SH-SY5Y (cell line): ENCODE measurements around the gene INF2.

Experiments
- GATA2 ChIP-seq: IDR thresholded peaks from 2 replicates; pipeline ENCODE4 v1.6.1; 2011; ENCODE audit warnings: mild to moderate bottlenecking, low read depth, low read length
- GATA3 ChIP-seq: IDR thresholded peaks from 2 replicates; pipeline ENCODE4 v1.6.1; 2011; ENCODE audit warnings: low read depth, mild to moderate bottlenecking, low read length, moderate library complexity

INF2 gene

DNA sequence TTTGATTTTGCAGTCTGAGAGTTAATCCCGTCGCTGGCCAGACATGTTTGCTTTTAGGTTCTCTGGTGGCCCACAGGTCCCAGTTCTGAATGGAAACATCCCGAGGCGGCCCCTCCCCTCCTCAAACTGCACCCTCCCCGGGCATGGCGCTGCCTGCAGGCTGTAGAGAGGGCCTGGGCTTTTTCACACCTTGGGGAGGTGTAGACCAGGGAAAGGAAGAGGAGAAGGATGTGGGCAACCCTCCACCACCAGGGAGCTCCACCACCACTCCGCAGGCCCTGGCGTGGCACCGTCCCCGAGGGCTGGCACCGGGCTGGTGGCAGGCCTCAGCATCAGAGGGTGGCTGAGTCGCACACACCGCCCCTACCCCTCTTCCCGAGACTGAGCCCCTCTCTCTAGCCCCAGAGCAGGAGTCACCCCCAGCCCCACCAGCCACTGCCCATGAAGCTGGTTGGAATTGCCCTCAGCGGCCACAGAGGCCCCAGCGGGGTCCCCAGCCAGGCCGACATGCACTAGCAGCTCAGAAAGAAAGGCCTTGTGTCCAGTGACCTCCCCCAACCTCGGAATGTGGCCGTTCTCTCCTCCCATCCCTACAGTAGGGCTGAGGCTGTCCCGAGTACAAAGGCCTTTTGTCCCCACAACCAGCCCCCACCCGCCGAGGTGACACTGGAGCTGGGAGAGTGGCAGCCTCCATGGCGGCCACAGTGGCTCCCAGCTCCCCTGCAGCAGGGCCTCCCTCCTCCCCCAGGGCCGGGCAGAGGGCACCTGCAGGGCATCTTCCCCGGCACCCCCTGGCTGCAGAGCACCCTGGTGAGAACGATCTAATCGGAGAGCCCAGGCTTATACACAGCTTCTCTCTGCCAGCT, 23.5 kb upstream of the INF2 start:
- no peak for TF ChIP-seq GATA2
- no peak for TF ChIP-seq GATA3

DNA sequence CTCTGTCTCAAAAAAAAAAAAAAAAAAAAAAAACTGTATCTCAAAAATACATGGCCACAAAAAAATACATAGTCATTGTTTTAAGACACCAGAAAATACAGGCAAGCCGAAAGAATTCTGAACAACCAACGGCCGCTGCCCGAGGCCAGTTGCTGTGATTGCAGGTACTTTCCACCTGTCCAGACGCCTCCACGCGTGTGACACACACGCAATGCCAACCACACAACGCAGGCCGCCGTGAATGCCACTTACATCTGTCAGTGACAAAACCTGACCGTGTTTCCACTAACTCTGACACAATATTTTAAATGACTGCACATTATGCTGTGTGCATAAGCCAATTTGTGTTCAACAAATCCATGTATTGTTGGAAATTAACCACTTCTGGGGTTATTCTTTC, 22.4 kb upstream of the INF2 start:
- no peak for TF ChIP-seq GATA3
- no peak for TF ChIP-seq GATA2

DNA sequence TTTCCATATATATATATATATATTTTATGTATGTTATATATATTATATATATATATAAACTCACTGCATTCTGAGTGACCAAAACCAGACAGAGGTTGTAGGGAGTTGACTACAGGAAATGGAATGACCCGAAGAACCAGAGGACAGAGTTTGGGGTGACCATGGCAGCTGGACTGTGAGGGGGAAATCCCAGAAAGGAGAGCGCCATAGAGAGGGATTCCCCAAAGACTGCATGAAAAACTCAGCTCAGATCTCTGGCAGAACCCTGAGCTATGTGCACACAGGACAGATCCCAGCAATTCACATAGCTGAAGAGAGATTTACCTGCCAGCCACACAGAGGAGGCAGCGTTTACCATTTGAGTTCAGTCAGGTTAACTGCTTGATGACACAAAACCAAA, 19.7 kb upstream of the INF2 start:
- TF ChIP-seq GATA3 = no peak

DNA sequence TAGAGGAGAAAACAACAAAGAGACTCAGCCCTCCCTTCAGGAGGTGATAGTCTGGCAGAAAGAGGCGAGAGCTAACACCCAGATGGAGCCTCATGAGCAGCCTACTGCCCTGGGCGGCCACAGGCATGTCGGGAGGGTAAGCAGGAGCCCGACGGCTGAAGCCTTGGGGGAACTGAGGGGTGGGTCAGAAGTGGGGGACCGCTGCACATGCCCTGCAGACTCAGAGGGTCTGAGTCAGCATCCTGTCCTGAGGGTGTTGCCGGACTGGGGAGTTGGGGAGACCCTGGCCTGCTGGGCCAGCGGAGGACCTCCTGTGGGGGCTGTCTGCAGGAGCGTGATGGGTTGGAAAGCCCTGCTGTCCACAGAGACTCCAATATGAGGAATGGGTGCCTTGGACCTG, 15.9 kb upstream of the INF2 start:
- TF ChIP-seq GATA2 (no peak), GATA3 (no peak)

DNA sequence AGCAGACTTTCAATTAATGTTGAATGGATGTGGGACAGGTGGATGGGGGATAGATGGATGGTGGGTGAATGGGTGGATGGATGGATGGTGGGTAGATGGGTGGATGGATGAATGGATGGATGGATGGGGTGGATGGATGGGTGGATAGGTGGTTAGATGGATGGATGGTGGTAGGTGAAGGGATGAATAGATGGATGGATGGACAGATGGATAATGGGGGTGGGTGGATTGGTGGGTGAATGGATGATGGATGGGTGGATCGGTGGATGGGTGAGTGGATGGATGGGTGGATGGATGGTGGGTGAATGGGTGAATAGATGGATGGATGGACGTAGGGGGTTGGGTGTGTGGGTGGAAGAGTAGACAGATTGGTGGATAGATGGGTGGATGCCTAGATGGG, 14.0 kb upstream of the INF2 start:
- TF ChIP-seq GATA2 (no peak), GATA3 (no peak)

DNA sequence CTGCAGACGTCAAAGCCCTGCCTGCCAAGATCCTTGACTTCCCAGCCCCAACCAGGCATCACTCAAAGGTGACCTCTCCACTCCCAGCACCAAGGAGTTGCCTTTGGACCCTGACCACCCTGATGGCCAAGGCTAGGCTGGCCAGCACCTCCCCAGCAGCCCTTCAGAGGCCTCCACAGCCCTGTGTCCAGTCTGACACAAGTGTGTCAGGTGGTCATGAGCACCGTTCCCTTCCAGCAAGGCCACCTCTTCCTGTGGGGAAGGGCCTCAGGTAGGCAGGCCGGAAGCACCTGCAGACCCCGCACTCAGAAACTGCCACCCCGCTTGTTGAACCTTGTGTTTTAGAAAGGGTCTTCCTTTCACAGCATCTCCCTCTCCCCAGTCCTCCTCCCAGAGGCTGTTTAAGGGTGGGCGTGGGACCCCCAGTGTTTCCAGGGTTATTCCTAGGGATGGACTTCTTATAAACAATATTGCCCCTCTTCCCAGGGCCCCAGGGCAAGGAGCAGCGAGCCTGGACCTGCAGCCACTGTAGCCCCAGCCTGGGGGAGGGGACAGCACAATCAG, 13.2 kb upstream of the INF2 start:
- TF ChIP-seq GATA2 (no peak), GATA3 (no peak)

DNA sequence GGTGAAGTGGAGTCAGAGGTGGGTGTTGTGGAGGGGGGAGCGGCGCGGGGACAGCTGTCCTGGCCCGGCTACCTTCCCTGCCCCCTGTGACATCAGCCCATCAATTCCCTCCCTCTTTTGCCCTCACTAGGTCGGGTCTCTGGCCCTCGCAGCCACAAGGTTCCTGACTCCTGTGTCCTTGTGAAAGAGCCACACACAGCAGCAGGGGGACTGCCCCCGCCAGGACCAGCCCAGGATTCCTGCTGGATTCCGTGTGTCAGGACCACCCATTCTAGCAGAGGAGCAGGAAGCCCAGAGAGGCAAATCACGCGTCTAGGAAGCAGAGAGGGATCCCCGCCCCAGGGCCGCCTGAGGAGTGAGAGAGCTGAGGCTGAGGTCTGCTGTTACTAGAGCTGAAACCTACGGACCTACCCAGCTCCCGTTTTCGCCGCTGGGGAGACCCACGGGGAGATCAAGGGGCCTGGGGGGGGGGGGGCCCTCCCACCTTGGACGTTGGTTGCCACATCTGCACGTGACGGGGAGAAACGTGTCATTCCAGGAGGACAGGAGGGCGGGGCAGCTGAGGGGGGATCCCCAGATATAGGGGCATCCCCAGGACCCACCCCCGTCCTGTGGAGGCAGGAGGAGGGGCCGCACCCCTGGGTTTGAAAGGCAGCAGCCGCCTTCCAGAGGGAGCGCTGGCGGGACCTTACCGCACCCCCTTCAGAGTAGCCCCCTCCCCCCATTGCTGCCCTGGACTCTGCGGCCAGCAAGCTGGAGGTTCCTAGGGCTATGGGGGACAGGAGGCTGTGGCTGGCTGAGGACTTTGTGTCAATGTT, 12.5 kb upstream of the INF2 start:
- TF ChIP-seq GATA3 = no peak
- TF ChIP-seq GATA2 = no peak

DNA sequence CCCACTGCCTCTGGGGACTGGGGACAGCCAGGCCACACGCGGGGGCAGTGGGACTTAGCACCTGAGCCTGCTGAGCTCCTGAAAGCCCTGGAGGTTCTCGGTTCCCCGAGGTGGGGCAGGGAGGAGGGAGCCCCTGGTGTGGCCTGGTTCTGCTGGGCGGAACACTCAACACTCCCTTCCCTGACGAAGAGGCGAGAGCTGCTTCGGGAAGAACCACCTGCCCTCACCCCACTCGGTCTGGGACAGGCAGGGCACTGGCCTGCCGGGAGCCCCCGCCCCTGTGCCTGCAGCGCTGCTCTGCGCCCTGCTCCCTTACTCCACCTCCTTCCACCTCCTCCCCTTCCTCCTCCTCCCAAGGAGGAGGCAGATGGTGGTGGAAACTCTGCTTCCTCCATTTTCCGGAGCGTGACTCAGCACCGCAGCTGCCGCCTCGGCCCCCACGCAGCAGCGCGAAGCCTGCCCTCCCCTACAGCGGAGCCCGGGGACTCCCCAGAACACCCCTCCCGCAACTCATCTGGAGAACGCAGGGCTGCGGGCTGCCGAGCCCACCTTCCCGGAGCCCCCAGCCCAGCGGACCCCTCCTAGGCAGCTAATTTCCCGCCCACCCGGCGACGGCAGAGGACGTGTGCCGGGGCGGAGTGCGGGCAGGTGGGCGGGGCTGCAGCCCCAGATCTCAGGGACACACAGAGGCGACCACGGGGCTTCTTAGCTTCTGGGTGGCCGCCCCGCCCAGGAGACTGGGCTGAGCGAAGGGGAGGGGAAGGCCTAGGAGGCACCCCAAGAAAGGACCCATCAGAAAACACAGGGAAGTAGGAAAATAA, 11.7 kb upstream of the INF2 start:
- no peak for TF ChIP-seq GATA3
- no peak for TF ChIP-seq GATA2

DNA sequence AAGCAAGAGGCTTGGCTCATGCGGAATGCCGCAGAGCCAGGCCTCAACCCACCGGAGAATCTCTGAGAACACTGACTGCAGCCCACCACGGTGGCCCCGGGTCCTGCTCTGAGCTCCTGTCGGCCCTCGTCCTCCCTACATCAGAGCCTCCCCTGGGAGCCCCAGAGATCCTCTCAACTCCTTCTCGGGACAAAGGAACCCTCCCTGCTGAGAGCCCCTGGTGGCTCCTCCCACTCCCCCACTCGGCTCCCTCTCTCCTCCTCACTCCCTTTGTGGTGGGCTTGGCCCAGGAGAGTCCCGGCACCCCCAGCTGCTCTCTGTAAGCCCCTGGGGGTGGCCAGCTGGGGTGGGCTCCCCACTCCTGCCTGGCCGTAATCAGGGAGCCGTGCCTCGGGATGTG, 11.1 kb upstream of the INF2 start:
- no peak for TF ChIP-seq GATA3
- no peak for TF ChIP-seq GATA2

DNA sequence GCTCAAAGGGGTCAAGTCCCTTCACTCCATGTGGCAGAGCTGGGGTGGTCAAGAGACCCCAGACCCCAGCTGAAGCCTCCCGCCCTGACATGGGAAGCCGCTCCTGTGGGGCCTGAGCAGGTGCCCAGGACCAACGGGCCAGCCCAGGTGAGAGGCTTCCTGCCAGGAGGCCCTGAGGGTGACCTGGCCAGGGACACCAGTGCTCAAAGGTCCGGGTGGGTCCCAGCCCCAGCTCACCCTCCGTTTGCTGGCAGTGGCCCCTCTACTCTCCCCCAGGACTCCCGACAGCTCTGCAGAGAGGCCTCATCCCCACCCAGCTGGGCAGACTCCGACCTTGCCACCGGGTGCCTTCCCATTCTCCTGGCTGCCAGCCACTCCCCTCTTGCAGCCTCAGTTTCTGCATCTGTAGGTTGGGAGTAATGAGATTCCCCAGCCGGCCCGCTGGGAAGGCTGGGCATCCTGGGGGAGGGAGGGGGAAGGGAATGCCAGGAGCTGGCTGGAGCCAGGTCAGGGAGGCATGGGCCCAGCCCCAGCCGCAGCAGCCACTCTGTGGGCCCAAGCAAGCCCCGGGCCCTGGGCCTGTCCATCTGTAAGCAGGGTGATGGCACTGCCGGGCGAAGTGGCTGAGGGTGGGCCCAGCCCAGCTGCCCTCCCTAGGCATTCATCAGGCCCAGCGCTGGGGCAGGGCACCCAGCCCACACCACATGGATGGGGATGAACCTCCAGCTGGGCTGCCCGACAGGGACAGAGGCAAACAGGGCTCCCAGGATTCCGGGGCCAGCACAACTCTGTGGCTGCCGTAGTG, 10.3 kb upstream of the INF2 start:
- TF ChIP-seq GATA3 (no peak), GATA2 (no peak)

DNA sequence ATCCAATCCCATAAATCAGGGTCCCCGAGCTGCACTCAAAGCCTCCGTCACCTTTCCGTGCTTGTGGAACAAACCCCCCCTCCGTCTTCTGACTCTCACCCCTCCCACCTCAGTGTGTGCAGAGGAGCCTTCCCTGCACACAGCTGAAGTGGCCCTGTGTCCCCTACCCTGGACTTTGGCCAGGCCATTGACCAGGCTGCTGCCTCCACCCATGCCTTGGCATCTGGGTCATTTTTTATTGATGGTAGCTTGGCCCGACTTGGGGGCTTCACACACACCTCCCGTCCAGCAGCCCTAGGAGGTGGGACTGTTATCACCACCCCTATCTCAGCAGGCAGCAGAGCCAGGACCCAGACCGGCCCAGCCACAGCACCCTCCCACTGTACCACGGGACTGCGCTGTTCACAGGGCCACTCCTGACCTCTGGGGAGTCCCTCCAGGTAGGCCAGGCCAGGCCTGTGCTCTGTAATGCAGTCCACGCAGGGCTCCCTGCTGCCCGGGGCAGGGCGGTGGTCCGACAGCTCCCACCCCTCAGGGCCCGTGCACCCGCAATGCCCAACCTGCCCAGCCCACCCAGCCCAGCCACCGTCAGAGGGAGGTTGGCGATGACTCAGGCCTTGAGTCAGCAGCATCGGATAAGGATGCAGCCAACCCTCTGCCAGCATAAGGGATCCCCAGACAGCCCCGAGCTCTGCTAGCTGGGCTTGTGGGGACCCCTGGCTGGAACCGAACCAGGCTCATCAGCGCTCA, 9.2 kb upstream of the INF2 start:
- TF ChIP-seq GATA2 (no peak), GATA3 (no peak)

DNA sequence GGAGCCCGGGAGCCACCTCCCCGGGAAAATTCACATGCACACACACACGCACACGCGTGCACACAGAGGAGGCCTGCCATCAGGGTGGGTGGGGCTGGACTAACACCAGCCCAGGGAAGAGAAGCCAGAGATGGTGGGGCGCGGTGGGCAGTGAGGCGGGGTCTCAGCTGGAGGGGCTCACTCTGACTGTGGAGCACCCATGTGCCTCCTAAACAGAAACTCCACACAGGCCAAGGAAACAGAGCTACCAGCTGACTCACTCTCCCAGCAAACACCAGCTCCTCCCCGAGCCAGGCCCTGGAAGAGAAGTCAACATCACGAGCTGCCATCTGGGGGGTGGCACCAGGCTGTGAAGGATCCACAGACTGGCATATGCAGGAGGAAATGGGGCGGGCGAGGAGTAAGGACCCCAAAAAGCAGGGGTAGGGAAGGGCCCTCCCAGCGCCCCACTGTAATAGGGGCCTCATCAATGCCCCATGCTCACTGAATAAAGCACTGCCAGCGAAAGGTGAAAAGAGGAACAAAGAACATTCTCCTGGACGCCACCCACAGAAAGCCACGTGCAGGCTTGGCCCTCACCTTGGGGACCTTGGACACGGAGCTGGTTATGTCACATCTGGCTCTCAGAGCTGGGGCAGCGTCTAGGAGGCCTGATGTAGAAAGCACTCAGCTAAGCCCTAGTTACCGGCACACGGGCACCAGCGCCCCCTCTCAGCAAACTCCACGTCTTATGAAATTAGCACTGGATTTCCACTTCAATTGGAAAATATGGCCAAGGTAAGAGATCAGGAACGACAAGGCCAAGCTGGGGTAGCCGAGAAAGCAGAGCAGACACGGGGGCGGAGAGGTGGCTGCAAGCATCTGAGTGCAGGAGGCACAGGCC, 8.4 kb upstream of the INF2 start:
- TF ChIP-seq GATA2 (no peak), GATA3 (no peak)
